OCI-LY7 (cell line): ENCODE data around the gene SCGB1D1. TPM values are rescaled to one million over a fixed set of nuclear protein-coding genes. Genes with fewer than 3 reads are reported as not detected.

ENCODE experiments used
- BruUV-seq: library from RNA; stranded (reverse); fragments of 400-500 nt; replicated peaks from 2 replicates; lab custom pipeline; 2021; lab: Mats Ljungman, UMichigan
- CTCF ChIA-PET: fragments of 300-600 bp; sonication (Branson Sonifier 250); formaldehyde crosslinking; loops from one replicate; lab custom pipeline; 2022; ENCODE audit warnings: antibody characterized with exemption; ENCODE audit not compliant: unreplicated experiment; lab: Charles Lee
- POLR2A ChIA-PET: fragments of 300-600 bp; sonication (Branson Sonifier 250); formaldehyde crosslinking; loops from one replicate; lab custom pipeline; 2022; ENCODE audit warnings: antibody characterized with exemption; lab: Charles Lee
- DNase-seq: peaks from one replicate; pipeline ENCODE4 v3.0.0-alpha.2; 2015; ENCODE audit warnings: low spot score
- H2AFZ ChIP-seq: fragments of 200-600 bp; sonication (generic), shearing (Covaris generic); 2 replicates; pipeline ENCODE4 v1.6.1; 2014; ENCODE audit warnings: mild to moderate bottlenecking, antibody characterized with exemption, low read length, moderate library complexity
- H3K27ac ChIP-seq: fragments of 200-600 bp; sonication (generic); 2 replicates; pipeline ENCODE4 v1.5.1; 2014; ENCODE audit warnings: mixed run types, low read depth, mild to moderate bottlenecking, moderate library complexity, low read length, inconsistent platforms; ENCODE audit not compliant: poor library complexity, severe bottlenecking
- H3K36me3 ChIP-seq: fragments of 200-600 bp; sonication (generic); 2 replicates; pipeline ENCODE4 v1.6.1; 2014; ENCODE audit warnings: mild to moderate bottlenecking, antibody characterized with exemption, low read length, moderate library complexity, mixed read lengths; ENCODE audit not compliant: insufficient read depth
- H3K4me1 ChIP-seq: fragments of 200-600 bp; sonication (generic); 2 replicates; pipeline ENCODE4 v1.5.1; 2014; ENCODE audit warnings: mild to moderate bottlenecking, low read length; ENCODE audit not compliant: insufficient read depth, poor library complexity, severe bottlenecking
- H3K4me2 ChIP-seq: fragments of 200-600 bp; sonication (generic); 2 replicates; pipeline ENCODE4 v1.6.1; 2014; ENCODE audit warnings: mild to moderate bottlenecking, low read length
- H3K4me3 ChIP-seq: fragments of 200-600 bp; sonication (generic); 2 replicates; pipeline ENCODE4 v1.5.1; 2014; ENCODE audit warnings: mild to moderate bottlenecking, low read depth, low read length; ENCODE audit not compliant: poor library complexity, severe bottlenecking
- H3K79me2 ChIP-seq: fragments of 200-600 bp; sonication (generic); 2 replicates; pipeline ENCODE4 v1.6.1; 2016; ENCODE audit warnings: low read depth, mild to moderate bottlenecking, low read length, moderate library complexity, mixed read lengths; ENCODE audit not compliant: insufficient read depth
- H3K9me2 ChIP-seq: fragments of 200-600 bp; sonication (generic); 2 replicates; pipeline ENCODE4 v1.6.1; 2016; ENCODE audit warnings: mild to moderate bottlenecking, low read length, mixed read lengths; ENCODE audit not compliant: insufficient read depth
- H3K9me3 ChIP-seq: fragments of 200-600 bp; sonication (generic); 2 replicates; pipeline ENCODE4 v1.6.1; 2014; ENCODE audit warnings: mild to moderate bottlenecking, mixed run types, low read length, mixed read lengths
- H4K20me1 ChIP-seq: fragments of 200-600 bp; sonication (generic); 2 replicates; pipeline ENCODE4 v1.6.1; 2014; ENCODE audit warnings: mild to moderate bottlenecking, antibody characterized with exemption, low read length, moderate library complexity, mixed read lengths; ENCODE audit not compliant: insufficient read depth
- CTCF ChIP-seq: fragments of 200-600 bp; sonication (generic); conservative IDR thresholded peaks from 2 replicates; pipeline ENCODE4 v1.5.1; 2014; ENCODE audit warnings: mild to moderate bottlenecking, antibody characterized with exemption, low read length, moderate library complexity, mixed read lengths
- EZH2phosphoT487 ChIP-seq: fragments of 200-600 bp; sonication (generic); IDR thresholded peaks from 2 replicates; pipeline ENCODE4 v1.6.1; 2018; ENCODE audit warnings: low read depth, borderline replicate concordance, mild to moderate bottlenecking, mixed run types, antibody characterized with exemption, low read length, moderate library complexity, mixed read lengths
- intact Hi-C: fragments of 100-400 bp; cut with micrococcal nuclease; formaldehyde crosslinking; loops from one replicate; pipeline ENCODE4 v1.10.0; 2022; ENCODE audit not compliant: unreplicated experiment
- total RNA-seq, 2 experiments: library from RNA; depleted of rRNA in 1 of 2; stranded (reverse); fragments of >200 nt in 1 of 2; shearing (Covaris generic) in 1 of 2; gene quantifications; 2 replicates each; pipeline ENCODE4 v1.2.3, GENCODE V29; 2014 to 2022

SCGB1D1 gene
- total RNA-seq, 2 experiments from 2014 or later, result not detected

- Histone ChIP-seq H3K4me2 (no peak overlapping the region), H3K27ac (no peak overlapping the region), H3K9me3 (no peaks in the 10 kb centered on the region), H3K4me1 (no peaks in the 10 kb centered on the region), H4K20me1 (no peaks in the 10 kb centered on the region), H2AFZ (no peak overlapping the region), H3K79me2 (no peaks in the 10 kb centered on the region), H3K36me3 (no peaks in the 10 kb centered on the region), H3K4me3 (no peak overlapping the region), H3K9me2 (no peaks in the 10 kb centered on the region)
- no peak for TF ChIP-seq EZH2phosphoT487
- no peak for TF ChIP-seq CTCF
- no peak for DNase-seq
- ChIA-PET POLR2A (interaction anchor here (0.5 kb wide), 1 partner anchor 136 kb away, joined by 3 read pairs; no protein-coding TSS in a partner anchor), CTCF (no interaction called here)
- intact Hi-C loops, result loop anchor here (2.0 kb wide), 2 partner anchors 37 to 209 kb away; no protein-coding TSS in a partner anchor
- no TSS peak for BruUV-seq
Observed at GRCh38 chr11:62169935-62170334, 20.1 kb upstream of the SCGB1D1 start.

- CTCF ChIA-PET, result no interaction called here
- BruUV-seq, result no TSS peak
Observed at GRCh38 chr11:62171261-62171723, 18.7 kb upstream of the SCGB1D1 start.

More at GRCh38 chr11:62171261-62171723, 18.7 kb upstream of the SCGB1D1 start:
- Histone ChIP-seq H3K36me3 (no peaks in the 10 kb centered on the region), H3K4me2 (peak overlapping the region; percentile 29), H3K9me2 (no peaks in the 10 kb centered on the region), H4K20me1 (no peaks in the 10 kb centered on the region), H2AFZ (peak overlapping the region; percentile 45; the same call in 1 of the 2 replicates), H3K27ac (no peak overlapping the region), H3K9me3 (no peaks in the 10 kb centered on the region), H3K79me2 (no peaks in the 10 kb centered on the region), H3K4me1 (no peaks in the 10 kb centered on the region), H3K4me3 (no peak overlapping the region)
- POLR2A ChIA-PET, result no interaction called here
- intact Hi-C loops, result loop anchor here (1.0 to 2.0 kb wide), 3 partner anchors 36 to 208 kb away; no protein-coding TSS in a partner anchor
- peak; percentile 89 for TF ChIP-seq CTCF
- TF ChIP-seq EZH2phosphoT487, result no peak
- DNase-seq, result peak; percentile 88
